Measurements from ENCODE around the gene L3MBTL2.

Gene L3MBTL2

DNA sequence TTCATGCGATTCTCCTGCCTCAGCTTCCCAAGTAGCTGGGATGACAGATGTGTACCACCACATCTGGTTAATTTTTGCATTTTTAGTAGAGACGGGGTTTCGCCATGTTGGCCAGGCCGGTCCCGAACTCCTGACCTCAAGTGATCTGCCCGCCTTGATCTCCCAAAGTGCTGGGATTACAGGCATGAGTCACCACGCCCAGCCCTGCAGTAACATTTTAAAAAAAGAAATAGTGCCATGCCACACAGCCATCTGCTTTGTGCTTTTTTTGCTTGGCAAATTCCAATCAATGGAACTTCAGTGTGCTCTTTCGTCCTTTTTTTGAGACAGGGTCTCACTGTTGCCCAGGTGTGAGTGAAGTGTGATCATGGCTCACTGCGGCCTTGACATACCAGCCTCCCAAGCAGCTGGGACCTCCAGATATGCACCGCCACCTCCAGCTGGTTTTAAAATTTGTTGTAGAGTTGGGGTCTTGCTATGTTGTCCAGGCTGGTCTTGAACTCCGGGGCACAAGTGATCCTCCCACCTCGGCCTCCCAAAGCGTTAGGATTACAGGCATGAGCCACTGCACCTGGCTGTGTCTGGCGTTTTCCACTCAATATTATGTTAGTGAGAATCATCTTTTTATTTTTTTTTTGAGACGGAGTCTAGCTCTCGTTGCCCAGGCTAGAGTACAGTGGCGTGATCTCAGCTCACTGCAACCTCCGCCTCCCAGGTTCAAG is 37.4 kb downstream of the L3MBTL2 start:
- H3K36me3 ChIP-seq (ENCODE audit: control insufficient read depth, insufficient read depth, low read length) = peaks cover 15% of the 10 kb centered on the region
- H3K4me1 ChIP-seq (ENCODE audit: control insufficient read depth, insufficient read depth, low read length) = peaks cover 5% of the 10 kb centered on the region
- no peaks in the 10 kb centered on the region for H3K9me3 ChIP-seq (ENCODE audit: control insufficient read depth, insufficient read depth, low read length)
- no peak overlapping the region for H3K27ac ChIP-seq (ENCODE audit: low read length)
- no CpG with 5 or more reads among the region's 18 CpGs for WGBS (ENCODE audit: insufficient coverage, insufficient read length)
- DNase-seq (ENCODE audit: low read depth, low spot score) = no peak
- no peaks in the 10 kb centered on the region for H3K27me3 ChIP-seq (ENCODE audit: control insufficient read depth, insufficient read depth, low read length)
- H3K4me3 ChIP-seq (ENCODE audit: low read length) = no peak overlapping the region

DNA sequence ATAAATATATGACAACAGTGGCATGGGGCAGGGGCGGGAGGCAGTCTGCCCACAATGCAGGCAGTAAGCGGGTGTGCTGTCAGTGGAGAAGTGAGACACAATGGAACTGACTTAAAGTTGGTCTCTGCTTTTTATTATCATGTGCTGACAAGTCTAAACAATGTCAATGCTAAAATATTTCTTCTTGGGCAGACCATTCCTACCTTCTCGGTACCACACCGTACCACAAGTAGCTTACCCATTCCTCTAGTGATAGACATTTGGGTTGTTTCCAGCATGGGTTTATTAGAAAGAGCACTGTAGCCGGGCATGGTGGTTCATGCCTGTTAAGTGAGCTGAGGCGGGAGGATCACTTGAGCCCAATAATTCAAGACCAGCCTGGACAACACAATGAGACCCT is 38.2 kb downstream of the L3MBTL2 start:
- peaks cover 22% of the 10 kb centered on the region for H3K36me3 ChIP-seq (ENCODE audit: control insufficient read depth, insufficient read depth, low read length)
- WGBS (ENCODE audit: insufficient coverage, insufficient read length) = no CpG with 5 or more reads among the region's 6 CpGs
- no peak overlapping the region for H3K27ac ChIP-seq (ENCODE audit: low read length)

DNA sequence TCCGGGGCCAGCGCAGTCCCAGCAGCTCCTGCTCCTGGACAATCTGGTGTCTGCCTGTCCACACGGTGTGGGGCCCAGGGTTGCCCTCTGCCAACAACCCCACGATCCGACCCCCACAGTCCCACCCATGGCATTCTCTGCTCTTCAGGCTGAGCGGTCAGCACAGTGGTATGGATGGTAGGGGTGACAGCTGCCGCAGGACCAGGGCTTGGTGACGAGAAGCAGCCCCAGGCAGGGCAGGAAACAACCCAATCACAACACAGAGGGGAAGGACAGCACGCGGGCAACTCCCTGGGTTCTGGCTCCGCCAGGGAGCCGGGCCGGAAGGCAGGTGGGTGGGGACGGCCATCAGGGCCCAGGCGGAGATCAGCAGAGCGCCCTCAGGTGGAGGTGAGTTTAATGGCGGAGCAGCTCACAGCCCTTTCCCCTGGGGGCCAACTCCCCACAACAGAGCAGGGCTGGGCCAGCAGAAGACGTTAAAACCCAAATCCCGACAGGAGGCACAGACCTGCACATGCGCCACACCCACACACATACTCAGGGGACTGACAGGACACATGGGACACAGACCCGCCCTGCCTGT is 40.9 kb downstream of the L3MBTL2 start:
- no peak for DNase-seq (ENCODE audit: low read depth, low spot score)
- Histone ChIP-seq H3K27me3 (ENCODE audit: control insufficient read depth, insufficient read depth, low read length) (no peaks in the 10 kb centered on the region), H3K27ac (ENCODE audit: low read length) (no peak overlapping the region), H3K36me3 (ENCODE audit: control insufficient read depth, insufficient read depth, low read length) (peaks cover 47% of the 10 kb centered on the region), H3K4me3 (ENCODE audit: low read length) (no peak overlapping the region), H3K4me1 (ENCODE audit: control insufficient read depth, insufficient read depth, low read length) (no peaks in the 10 kb centered on the region), H3K9me3 (ENCODE audit: control insufficient read depth, insufficient read depth, low read length) (no peaks in the 10 kb centered on the region)
- WGBS (ENCODE audit: insufficient coverage, insufficient read length) = no CpG with 5 or more reads among the region's 21 CpGs

More for the DNA sequence above, 38.2 kb downstream of the L3MBTL2 start:
- H3K4me3 ChIP-seq (ENCODE audit: low read length) = no peak overlapping the region
- DNase-seq (ENCODE audit: low read depth, low spot score) = no peak
- H3K4me1 ChIP-seq (ENCODE audit: control insufficient read depth, insufficient read depth, low read length) = peaks cover 3% of the 10 kb centered on the region
- H3K9me3 ChIP-seq (ENCODE audit: control insufficient read depth, insufficient read depth, low read length) = no peaks in the 10 kb centered on the region
- H3K27me3 ChIP-seq (ENCODE audit: control insufficient read depth, insufficient read depth, low read length) = no peaks in the 10 kb centered on the region

DNA sequence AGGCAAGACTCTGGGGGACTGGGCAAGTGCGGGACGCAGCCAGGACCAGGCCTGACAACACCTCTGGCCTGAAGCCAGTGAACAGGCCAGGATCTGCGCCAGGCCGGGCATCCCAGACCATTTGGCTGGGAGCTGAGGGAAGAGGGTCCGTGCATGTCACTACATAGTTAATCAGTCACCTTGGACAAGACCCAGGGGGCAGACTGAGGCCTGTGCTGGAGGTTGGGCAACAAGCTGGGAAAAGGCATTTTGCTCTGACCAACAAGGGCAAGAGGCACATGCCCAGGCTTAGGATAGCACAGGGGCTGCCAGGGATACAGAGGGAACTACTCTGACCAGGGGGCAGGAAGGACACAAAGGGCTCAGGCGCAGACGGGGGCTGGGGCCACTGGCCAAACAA is 42.6 kb downstream of the L3MBTL2 start:
- Histone ChIP-seq H3K27ac (ENCODE audit: low read length) (no peak overlapping the region), H3K4me1 (ENCODE audit: control insufficient read depth, insufficient read depth, low read length) (no peaks in the 10 kb centered on the region), H3K27me3 (ENCODE audit: control insufficient read depth, insufficient read depth, low read length) (no peaks in the 10 kb centered on the region), H3K36me3 (ENCODE audit: control insufficient read depth, insufficient read depth, low read length) (peaks cover 56% of the 10 kb centered on the region), H3K9me3 (ENCODE audit: control insufficient read depth, insufficient read depth, low read length) (no peaks in the 10 kb centered on the region), H3K4me3 (ENCODE audit: low read length) (no peak overlapping the region)
- WGBS (ENCODE audit: insufficient coverage, insufficient read length) = no CpG with 5 or more reads among the region's 7 CpGs
- DNase-seq (ENCODE audit: low read depth, low spot score) = no peak

DNA sequence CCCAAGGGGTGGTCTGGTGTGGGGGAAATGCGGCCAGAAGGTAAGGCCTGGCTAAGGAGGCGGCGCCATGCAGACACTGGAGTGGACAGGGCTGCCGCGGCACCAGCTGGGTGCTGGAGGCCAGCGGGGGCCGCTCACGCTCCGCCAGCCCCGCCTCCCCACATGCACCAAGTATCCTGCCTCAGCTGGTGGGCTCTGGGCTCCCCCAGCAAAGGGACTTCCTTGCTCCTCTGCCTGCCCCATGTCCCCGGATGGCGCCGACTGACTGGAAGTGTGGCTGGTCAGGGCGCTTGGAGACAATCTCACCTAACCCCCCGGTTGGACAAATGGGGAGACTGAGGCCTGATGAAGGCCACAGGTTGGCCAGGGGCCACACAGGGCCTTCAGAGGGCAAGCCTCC is 43.2 kb downstream of the L3MBTL2 start:
- H3K9me3 ChIP-seq (ENCODE audit: control insufficient read depth, insufficient read depth, low read length) = no peaks in the 10 kb centered on the region
- peaks cover 62% of the 10 kb centered on the region for H3K36me3 ChIP-seq (ENCODE audit: control insufficient read depth, insufficient read depth, low read length)
- no peaks in the 10 kb centered on the region for H3K4me1 ChIP-seq (ENCODE audit: control insufficient read depth, insufficient read depth, low read length)
- H3K27ac ChIP-seq (ENCODE audit: low read length) = no peak overlapping the region
- no peak overlapping the region for H3K4me3 ChIP-seq (ENCODE audit: low read length)
- H3K27me3 ChIP-seq (ENCODE audit: control insufficient read depth, insufficient read depth, low read length) = no peaks in the 10 kb centered on the region
- DNase-seq (ENCODE audit: low read depth, low spot score) = no peak
- no CpG with 5 or more reads among the region's 15 CpGs for WGBS (ENCODE audit: insufficient coverage, insufficient read length)

DNA sequence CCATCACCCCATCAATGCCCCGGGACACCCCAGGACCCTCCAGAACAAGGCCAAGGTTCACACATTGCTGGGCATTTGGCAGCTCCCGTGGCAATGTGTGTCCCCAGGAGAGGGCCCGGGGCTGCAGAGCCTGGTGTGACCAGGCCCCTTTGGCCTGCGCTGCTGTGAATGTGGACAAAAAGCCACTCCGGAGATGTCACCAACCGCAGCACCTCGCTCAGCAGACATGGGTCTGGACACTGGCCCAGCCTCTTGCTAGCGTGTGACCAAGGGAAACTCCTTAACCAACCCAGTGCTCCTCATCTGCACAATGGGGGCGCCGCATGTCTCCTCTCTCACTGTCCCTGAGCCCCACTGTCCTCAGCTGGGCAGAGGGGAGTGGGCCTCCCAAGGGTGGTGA is 43.6 kb downstream of the L3MBTL2 start:
- H3K27ac ChIP-seq (ENCODE audit: low read length) = no peak overlapping the region
- no peak for DNase-seq (ENCODE audit: low read depth, low spot score)
- H3K36me3 ChIP-seq (ENCODE audit: control insufficient read depth, insufficient read depth, low read length) = peaks cover 63% of the 10 kb centered on the region
- no peaks in the 10 kb centered on the region for H3K27me3 ChIP-seq (ENCODE audit: control insufficient read depth, insufficient read depth, low read length)
- no peaks in the 10 kb centered on the region for H3K9me3 ChIP-seq (ENCODE audit: control insufficient read depth, insufficient read depth, low read length)
- H3K4me3 ChIP-seq (ENCODE audit: low read length) = no peak overlapping the region
- no peaks in the 10 kb centered on the region for H3K4me1 ChIP-seq (ENCODE audit: control insufficient read depth, insufficient read depth, low read length)
- WGBS (ENCODE audit: insufficient coverage, insufficient read length) = no CpG with 5 or more reads among the region's 10 CpGs

DNA sequence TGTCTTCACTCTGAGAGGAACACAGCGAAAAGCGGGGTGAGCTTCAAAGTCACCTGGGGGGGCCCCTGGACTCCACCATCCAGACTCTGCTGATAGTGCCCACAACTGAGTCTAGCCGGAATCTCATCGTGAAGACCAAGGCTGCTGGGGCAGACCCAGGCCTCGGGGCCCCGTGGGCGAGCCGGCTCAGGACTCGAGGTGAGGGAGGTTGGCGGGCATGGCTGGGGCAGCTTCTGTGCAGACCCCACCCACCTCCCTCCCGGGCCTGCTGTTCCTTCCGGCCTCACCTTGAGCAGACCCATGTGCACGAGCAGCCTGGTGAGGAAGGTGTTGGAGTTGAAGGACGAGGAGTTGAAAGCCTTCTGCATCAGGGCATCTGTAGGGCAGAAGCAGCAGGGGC is 44.3 kb downstream of the L3MBTL2 start:
- DNase-seq (ENCODE audit: low read depth, low spot score) = no peak
- H3K27me3 ChIP-seq (ENCODE audit: control insufficient read depth, insufficient read depth, low read length) = no peaks in the 10 kb centered on the region
- H3K4me3 ChIP-seq (ENCODE audit: low read length) = no peak overlapping the region
- peaks cover 68% of the 10 kb centered on the region for H3K36me3 ChIP-seq (ENCODE audit: control insufficient read depth, insufficient read depth, low read length)
- H3K9me3 ChIP-seq (ENCODE audit: control insufficient read depth, insufficient read depth, low read length) = no peaks in the 10 kb centered on the region
- H3K4me1 ChIP-seq (ENCODE audit: control insufficient read depth, insufficient read depth, low read length) = no peaks in the 10 kb centered on the region
- no peak overlapping the region for H3K27ac ChIP-seq (ENCODE audit: low read length)
- WGBS (ENCODE audit: insufficient coverage, insufficient read length) = no CpG with 5 or more reads among the region's 14 CpGs

DNA sequence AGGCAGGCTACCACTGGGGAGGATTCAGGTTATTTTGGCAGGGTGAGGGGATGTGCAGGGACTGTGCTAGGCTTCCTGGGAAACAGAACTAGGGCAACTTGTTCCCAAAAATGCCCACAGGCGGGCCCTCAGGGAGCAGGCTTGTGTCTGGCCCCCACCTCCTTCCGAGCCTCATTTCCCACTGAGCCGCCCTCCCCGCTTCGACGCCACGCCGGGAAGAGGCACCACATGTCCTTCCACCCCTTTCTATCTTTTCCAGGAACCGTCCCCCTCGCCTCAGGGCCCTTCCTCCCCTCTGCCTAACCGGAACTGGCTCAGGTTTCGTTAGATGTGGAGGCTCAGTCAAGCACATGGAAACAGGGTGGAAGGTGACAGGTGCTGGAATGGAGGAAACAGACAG is 45.0 kb downstream of the L3MBTL2 start:
- Histone ChIP-seq H3K36me3 (ENCODE audit: control insufficient read depth, insufficient read depth, low read length) (peaks cover 71% of the 10 kb centered on the region), H3K4me1 (ENCODE audit: control insufficient read depth, insufficient read depth, low read length) (no peaks in the 10 kb centered on the region), H3K9me3 (ENCODE audit: control insufficient read depth, insufficient read depth, low read length) (no peaks in the 10 kb centered on the region), H3K27me3 (ENCODE audit: control insufficient read depth, insufficient read depth, low read length) (no peaks in the 10 kb centered on the region), H3K4me3 (ENCODE audit: low read length) (no peak overlapping the region), H3K27ac (ENCODE audit: low read length) (no peak overlapping the region)
- DNase-seq (ENCODE audit: low read depth, low spot score) = no peak
- no CpG with 5 or more reads among the region's 12 CpGs for WGBS (ENCODE audit: insufficient coverage, insufficient read length)

DNA sequence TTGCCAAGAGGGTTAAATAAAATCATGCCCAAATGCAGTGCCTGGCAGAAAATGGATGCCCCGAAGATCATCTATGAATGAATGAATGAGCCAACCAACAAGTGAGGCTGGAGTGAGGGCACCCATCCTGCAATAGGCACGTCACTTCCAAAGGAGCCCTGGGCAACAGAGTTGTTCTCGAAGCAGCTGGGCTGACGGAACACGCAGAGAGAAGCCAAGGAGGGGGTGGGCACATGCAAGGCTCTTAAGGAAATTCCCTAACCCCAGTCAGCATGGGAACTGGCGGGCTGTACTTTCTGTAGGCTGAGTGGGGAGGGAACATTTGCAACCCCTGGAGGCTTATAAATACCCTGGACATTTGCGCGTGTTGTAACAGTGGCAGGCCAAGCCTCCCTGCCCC is 47.3 kb downstream of the L3MBTL2 start:
- peaks cover 73% of the 10 kb centered on the region for H3K36me3 ChIP-seq (ENCODE audit: control insufficient read depth, insufficient read depth, low read length)
- H3K4me1 ChIP-seq (ENCODE audit: control insufficient read depth, insufficient read depth, low read length) = peaks cover 2% of the 10 kb centered on the region; the same call in 1 of the 2 replicates

DNA sequence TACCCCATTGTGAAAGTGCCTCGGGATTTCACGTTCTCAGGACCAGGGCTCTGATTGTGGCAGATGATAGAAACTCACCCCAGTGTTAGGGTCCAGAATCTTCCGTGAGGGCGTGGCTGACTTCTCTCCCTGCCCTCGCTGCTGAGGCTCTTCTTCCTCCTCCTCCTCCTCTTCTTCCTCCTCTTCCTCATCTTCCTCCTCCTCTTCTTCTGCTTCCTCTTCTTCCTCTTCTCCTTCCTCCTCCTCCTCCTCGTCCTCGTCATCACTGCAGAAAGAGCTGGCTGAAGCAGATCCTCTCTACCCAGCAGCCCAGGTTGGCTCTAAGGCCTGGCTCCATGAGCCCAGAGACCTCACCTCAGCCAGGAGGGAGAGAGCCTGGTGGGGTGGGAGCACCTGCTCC is 49.1 kb downstream of the L3MBTL2 start:
- Histone ChIP-seq H3K4me3 (ENCODE audit: low read length) (no peak overlapping the region), H3K27ac (ENCODE audit: low read length) (no peak overlapping the region), H3K36me3 (ENCODE audit: control insufficient read depth, insufficient read depth, low read length) (peaks cover 69% of the 10 kb centered on the region), H3K27me3 (ENCODE audit: control insufficient read depth, insufficient read depth, low read length) (no peaks in the 10 kb centered on the region), H3K9me3 (ENCODE audit: control insufficient read depth, insufficient read depth, low read length) (no peaks in the 10 kb centered on the region), H3K4me1 (ENCODE audit: control insufficient read depth, insufficient read depth, low read length) (peaks cover 2% of the 10 kb centered on the region; the same call in 1 of the 2 replicates)
- no CpG with 5 or more reads among the region's 7 CpGs for WGBS (ENCODE audit: insufficient coverage, insufficient read length)
- no peak for DNase-seq (ENCODE audit: low read depth, low spot score)

More for the DNA sequence above, 47.3 kb downstream of the L3MBTL2 start:
- Histone ChIP-seq H3K27ac (ENCODE audit: low read length) (no peak overlapping the region), H3K4me3 (ENCODE audit: low read length) (no peak overlapping the region), H3K9me3 (ENCODE audit: control insufficient read depth, insufficient read depth, low read length) (no peaks in the 10 kb centered on the region), H3K27me3 (ENCODE audit: control insufficient read depth, insufficient read depth, low read length) (no peaks in the 10 kb centered on the region)
- WGBS (ENCODE audit: insufficient coverage, insufficient read length) = no CpG with 5 or more reads among the region's 8 CpGs
- no peak for DNase-seq (ENCODE audit: low read depth, low spot score)

Measured in iPS DF 6.9 (cell line).